ENCODE measurements around the gene BCAR1.
"Not testable (repeated sequence)": the region's sequence is repeated elsewhere in the genome, so short reads cannot be mapped to it uniquely, and the experiment has no call there.

Gene BCAR1

GRCh38 chr16:75206749-75207451 lies 44.5 kb downstream of the BCAR1 start, which contains the start of gene CTRB2:
CTRB2 (minus strand) TSS chr16:75207161; CDS start chr16:75207141, 20 bp downstream.
- H3K9me3 Mint-ChIP-seq: no peaks in the 10 kb centered on the region
- intact Hi-C loops (cut with micrococcal nuclease): loop anchor here (2.0 kb wide), 1 partner anchor 20 kb away; no protein-coding TSS in a partner anchor
- no peaks in the 10 kb centered on the region for H3K36me3 Mint-ChIP-seq (ENCODE audit: low read depth)
- no peak within 1 kb of the TSS for H3K4me3 Mint-ChIP-seq
- H3K27ac Mint-ChIP-seq: no peak within 1 kb of the TSS
- H3K4me1 Mint-ChIP-seq (ENCODE audit: low read depth): no peaks in the 10 kb centered on the region
- H3K27me3 Mint-ChIP-seq: peaks cover 83% of the 10 kb centered on the region

- not testable (repeated sequence) for H3K36me3 Mint-ChIP-seq (ENCODE audit: low read depth); H3K4me1 Mint-ChIP-seq (ENCODE audit: low read depth); H3K4me3 Mint-ChIP-seq; H3K9me3 Mint-ChIP-seq; H3K27ac Mint-ChIP-seq
- H3K27me3 Mint-ChIP-seq: peaks cover 85% of the 10 kb centered on the region
- intact Hi-C loops (cut with micrococcal nuclease): loop anchor here (2.0 kb wide), 2 partner anchors 15 to 21 kb away; no protein-coding TSS in a partner anchor
Observed at GRCh38 chr16:75205961-75206748, 45.3 kb downstream of the BCAR1 start.

GRCh38 chr16:75205438-75205837 lies 46.0 kb downstream of the BCAR1 start:
- peaks cover 86% of the 10 kb centered on the region for H3K27me3 Mint-ChIP-seq
- H3K36me3 Mint-ChIP-seq (ENCODE audit: low read depth); H3K4me3 Mint-ChIP-seq; H3K27ac Mint-ChIP-seq; H3K9me3 Mint-ChIP-seq; H3K4me1 Mint-ChIP-seq (ENCODE audit: low read depth): not testable (repeated sequence)
- intact Hi-C loops (cut with micrococcal nuclease): loop anchor here (2.0 kb wide), 1 partner anchor 15 kb away; no protein-coding TSS in a partner anchor

- H3K27me3 Mint-ChIP-seq: peaks cover 86% of the 10 kb centered on the region
- H3K4me1 Mint-ChIP-seq (ENCODE audit: low read depth); H3K36me3 Mint-ChIP-seq (ENCODE audit: low read depth); H3K4me3 Mint-ChIP-seq; H3K9me3 Mint-ChIP-seq; H3K27ac Mint-ChIP-seq: not testable (repeated sequence)
- intact Hi-C loops (cut with micrococcal nuclease): loop anchor here (2.0 kb wide), 1 partner anchor 16 kb away; no protein-coding TSS in a partner anchor
Observed at GRCh38 chr16:75204905-75205304, 46.5 kb downstream of the BCAR1 start.

GRCh38 chr16:75204410-75204758 lies 47.0 kb downstream of the BCAR1 start:
- H3K4me1 Mint-ChIP-seq (ENCODE audit: low read depth): peaks cover 6% of the 10 kb centered on the region
- no peaks in the 10 kb centered on the region for H3K9me3 Mint-ChIP-seq
- no peak overlapping the region for H3K27ac Mint-ChIP-seq
- peaks cover 86% of the 10 kb centered on the region for H3K27me3 Mint-ChIP-seq
- H3K4me3 Mint-ChIP-seq: no peak overlapping the region
- H3K36me3 Mint-ChIP-seq (ENCODE audit: low read depth): no peaks in the 10 kb centered on the region
- intact Hi-C loops (cut with micrococcal nuclease): loop anchor here (2.0 kb wide), 1 partner anchor 16 kb away; no protein-coding TSS in a partner anchor

- Mint-ChIP-seq H3K4me3 (no peak overlapping the region), H3K4me1 (ENCODE audit: low read depth) (peaks cover 6% of the 10 kb centered on the region), H3K27me3 (peaks cover 85% of the 10 kb centered on the region), H3K36me3 (ENCODE audit: low read depth) (no peaks in the 10 kb centered on the region), H3K27ac (no peak overlapping the region), H3K9me3 (no peaks in the 10 kb centered on the region)
- intact Hi-C loops (cut with micrococcal nuclease): loop anchor here (2.0 kb wide), 1 partner anchor 17 kb away; no protein-coding TSS in a partner anchor
Observed at GRCh38 chr16:75203667-75204409, 47.6 kb downstream of the BCAR1 start.

GRCh38 chr16:75203096-75203495 lies 48.3 kb downstream of the BCAR1 start:
- intact Hi-C loops (cut with micrococcal nuclease): no loop called here

GRCh38 chr16:75202069-75202590 lies 49.3 kb downstream of the BCAR1 start:
- no peak overlapping the region for H3K27ac Mint-ChIP-seq
- H3K9me3 Mint-ChIP-seq: no peaks in the 10 kb centered on the region
- intact Hi-C loops (cut with micrococcal nuclease): no loop called here
- H3K36me3 Mint-ChIP-seq (ENCODE audit: low read depth): no peaks in the 10 kb centered on the region
- H3K4me3 Mint-ChIP-seq: no peak overlapping the region
- peaks cover 6% of the 10 kb centered on the region for H3K4me1 Mint-ChIP-seq (ENCODE audit: low read depth)
- peaks cover 83% of the 10 kb centered on the region for H3K27me3 Mint-ChIP-seq

More at GRCh38 chr16:75203096-75203495, 48.3 kb downstream of the BCAR1 start:
- H3K36me3 Mint-ChIP-seq (ENCODE audit: low read depth): no peaks in the 10 kb centered on the region
- H3K9me3 Mint-ChIP-seq: no peaks in the 10 kb centered on the region
- no peak overlapping the region for H3K27ac Mint-ChIP-seq
- H3K4me1 Mint-ChIP-seq (ENCODE audit: low read depth): peaks cover 6% of the 10 kb centered on the region
- no peak overlapping the region for H3K4me3 Mint-ChIP-seq
- H3K27me3 Mint-ChIP-seq: peaks cover 83% of the 10 kb centered on the region

GRCh38 chr16:75198135-75198600 lies 53.3 kb downstream of the BCAR1 start:
- Mint-ChIP-seq H3K27me3 (peaks cover 94% of the 10 kb centered on the region), H3K27ac (no peak overlapping the region), H3K4me3 (no peak overlapping the region), H3K4me1 (ENCODE audit: low read depth) (peaks cover 6% of the 10 kb centered on the region), H3K9me3 (no peaks in the 10 kb centered on the region), H3K36me3 (ENCODE audit: low read depth) (no peaks in the 10 kb centered on the region)
- intact Hi-C loops (cut with micrococcal nuclease): loop anchor here (5.0 kb wide), 1 partner anchor 349 kb away; no protein-coding TSS in a partner anchor

- intact Hi-C loops (cut with micrococcal nuclease): loop anchor here (5.0 kb wide), 1 partner anchor 350 kb away; no protein-coding TSS in a partner anchor
- H3K4me3 Mint-ChIP-seq: no peak overlapping the region
- no peaks in the 10 kb centered on the region for H3K36me3 Mint-ChIP-seq (ENCODE audit: low read depth)
- no peaks in the 10 kb centered on the region for H3K9me3 Mint-ChIP-seq
- H3K27ac Mint-ChIP-seq: no peak overlapping the region
- peaks cover 6% of the 10 kb centered on the region for H3K4me1 Mint-ChIP-seq (ENCODE audit: low read depth)
- peaks cover 94% of the 10 kb centered on the region for H3K27me3 Mint-ChIP-seq
Observed at GRCh38 chr16:75197522-75198134, 53.8 kb downstream of the BCAR1 start.

- H3K4me3 Mint-ChIP-seq: no peak overlapping the region
- peaks cover 92% of the 10 kb centered on the region for H3K27me3 Mint-ChIP-seq
- intact Hi-C loops (cut with micrococcal nuclease): loop anchor here (5.0 kb wide), 1 partner anchor 350 kb away; no protein-coding TSS in a partner anchor
- H3K36me3 Mint-ChIP-seq (ENCODE audit: low read depth): no peaks in the 10 kb centered on the region
- no peak overlapping the region for H3K27ac Mint-ChIP-seq
- H3K9me3 Mint-ChIP-seq: no peaks in the 10 kb centered on the region
- peaks cover 6% of the 10 kb centered on the region for H3K4me1 Mint-ChIP-seq (ENCODE audit: low read depth)
Observed at GRCh38 chr16:75196836-75197235, 54.6 kb downstream of the BCAR1 start.

- intact Hi-C loops (cut with micrococcal nuclease): loop anchor here (5.0 kb wide), 1 partner anchor 351 kb away; no protein-coding TSS in a partner anchor
- no peak overlapping the region for H3K4me3 Mint-ChIP-seq
- H3K27me3 Mint-ChIP-seq: peaks cover 91% of the 10 kb centered on the region
- no peaks in the 10 kb centered on the region for H3K36me3 Mint-ChIP-seq (ENCODE audit: low read depth)
- H3K27ac Mint-ChIP-seq: no peak overlapping the region
- no peaks in the 10 kb centered on the region for H3K9me3 Mint-ChIP-seq
- H3K4me1 Mint-ChIP-seq (ENCODE audit: low read depth): peaks cover 3% of the 10 kb centered on the region
Observed at GRCh38 chr16:75195811-75196790, 55.3 kb downstream of the BCAR1 start.
